Stimulated activated memory B cell treated with anti-CD40 and anti-IgM and Interleukin-4, amounts not matched to agents 10 μg/mL and 1 μg/mL and 100 μg/mL, for 72 hours (primary cell): ENCODE results near the gene THEM5.
A peak's percentile ranks its signal among the peaks of the same experiment; 100 is the strongest.

Experiments used
- ATAC-seq: fragments of 150-1000 bp; cut with Tn5 transposase; 2 replicates; pipeline ENCODE4 v1.10.0; 2021
- H3K27ac Mint-ChIP-seq: one replicate; pipeline ENCODE4 v1.8.0; 2022; ENCODE audit warnings: mild to moderate bottlenecking, mixed read lengths
- H3K27me3 Mint-ChIP-seq: one replicate; pipeline ENCODE4 v1.8.0; 2022; ENCODE audit warnings: mixed read lengths
- H3K36me3 Mint-ChIP-seq: one replicate; pipeline ENCODE4 v1.8.0; 2022; ENCODE audit warnings: mixed read lengths
- H3K4me1 Mint-ChIP-seq: one replicate; pipeline ENCODE4 v1.8.0; 2022; ENCODE audit warnings: mixed read lengths
- H3K4me3 Mint-ChIP-seq: one replicate; pipeline ENCODE4 v1.8.0; 2022; ENCODE audit warnings: mild to moderate bottlenecking, moderate library complexity, mixed read lengths
- H3K9me3 Mint-ChIP-seq: one replicate; pipeline ENCODE4 v1.8.0; 2022; ENCODE audit warnings: mixed read lengths

The THEM5 gene

GRCh38 chr1:151838222-151839081, 15.1 kb downstream of the THEM5 start:
- Mint-ChIP-seq H3K36me3 (no peaks in the 10 kb centered on the region), H3K9me3 (no peaks in the 10 kb centered on the region), H3K27ac (peak overlapping the region; percentile 88), H3K4me3 (peak overlapping the region; percentile 73), H3K27me3 (peaks cover 29% of the 10 kb centered on the region), H3K4me1 (peaks cover 39% of the 10 kb centered on the region)
- ATAC-seq: peak; percentile 59

DNA sequence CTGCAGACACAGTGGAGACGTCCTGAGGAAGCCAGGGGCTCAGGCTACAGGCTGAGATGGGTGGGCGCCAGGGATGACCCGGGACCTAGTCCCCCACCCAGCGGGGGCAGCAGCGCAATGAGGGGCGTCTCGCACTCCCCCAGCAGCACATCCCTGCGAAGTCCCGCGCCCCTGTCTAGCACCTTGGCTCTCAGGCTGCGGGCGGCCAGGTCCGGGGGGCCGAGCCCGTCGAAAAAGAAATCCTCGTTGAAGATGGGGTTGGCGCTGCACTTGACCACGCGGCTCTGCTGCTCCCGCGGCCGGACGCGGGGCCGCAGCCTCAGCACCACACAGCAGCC, 15.7 kb downstream of the THEM5 start:
- Mint-ChIP-seq H3K36me3 (no peaks in the 10 kb centered on the region), H3K9me3 (no peaks in the 10 kb centered on the region), H3K27ac (peak overlapping the region; percentile 88), H3K4me1 (peaks cover 35% of the 10 kb centered on the region), H3K4me3 (peak overlapping the region; percentile 84), H3K27me3 (peaks cover 29% of the 10 kb centered on the region)
- ATAC-seq: peak; percentile 2

DNA sequence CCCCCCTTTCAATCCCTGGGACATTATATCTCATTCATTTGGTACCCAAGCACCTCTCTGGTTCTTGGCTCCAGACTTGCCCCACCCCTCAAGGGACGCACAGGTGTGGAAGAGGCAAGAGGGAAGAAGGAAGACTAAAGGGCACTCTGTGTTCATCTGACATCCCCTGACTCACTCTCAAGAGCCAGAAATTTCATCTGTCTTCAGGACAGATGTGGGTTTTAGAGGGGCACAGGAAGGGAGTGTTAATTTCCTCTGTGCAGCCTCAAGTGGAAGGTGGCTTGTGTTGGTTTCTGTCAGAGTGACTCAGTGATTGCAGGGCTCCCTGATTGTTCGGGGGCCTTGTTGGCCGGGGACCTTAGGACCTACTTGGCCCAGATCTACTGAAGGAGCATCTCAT, 16.3 kb downstream of the THEM5 start:
- H3K27ac Mint-ChIP-seq: peak overlapping the region; percentile 88
- no peak for ATAC-seq
- H3K9me3 Mint-ChIP-seq: no peaks in the 10 kb centered on the region
- H3K4me3 Mint-ChIP-seq: peak overlapping the region; percentile 84
- peaks cover 35% of the 10 kb centered on the region for H3K4me1 Mint-ChIP-seq
- H3K36me3 Mint-ChIP-seq: no peaks in the 10 kb centered on the region
- H3K27me3 Mint-ChIP-seq: peaks cover 32% of the 10 kb centered on the region

GRCh38 chr1:151835596-151835995, 17.9 kb downstream of the THEM5 start:
- no peak for ATAC-seq
- H3K27ac Mint-ChIP-seq: no peak overlapping the region
- no peaks in the 10 kb centered on the region for H3K36me3 Mint-ChIP-seq
- H3K9me3 Mint-ChIP-seq: no peaks in the 10 kb centered on the region
- no peak overlapping the region for H3K4me3 Mint-ChIP-seq
- H3K4me1 Mint-ChIP-seq: peaks cover 40% of the 10 kb centered on the region
- H3K27me3 Mint-ChIP-seq: peaks cover 47% of the 10 kb centered on the region

DNA sequence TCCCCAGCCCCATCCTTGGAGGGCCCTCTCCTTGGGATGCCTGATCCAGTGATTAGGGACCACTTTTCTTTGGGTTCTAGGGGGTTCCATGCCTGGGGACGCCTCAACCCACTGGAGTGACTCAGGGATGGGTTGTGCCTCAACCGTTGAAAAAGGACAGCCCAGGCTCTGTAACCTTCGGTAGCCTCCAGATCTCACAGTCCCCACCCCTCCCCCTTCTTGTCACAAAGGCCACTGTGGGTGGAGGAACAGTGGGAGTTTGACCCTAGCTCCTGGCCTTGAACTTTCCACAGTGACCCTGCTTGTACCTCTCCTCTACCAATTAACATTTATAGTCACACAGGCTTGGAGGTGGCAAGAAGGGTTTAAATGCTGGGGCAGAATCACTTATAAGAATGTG, 19.3 kb downstream of the THEM5 start:
- Mint-ChIP-seq H3K27ac (no peak overlapping the region), H3K4me3 (no peak overlapping the region)
- ATAC-seq: no peak

DNA sequence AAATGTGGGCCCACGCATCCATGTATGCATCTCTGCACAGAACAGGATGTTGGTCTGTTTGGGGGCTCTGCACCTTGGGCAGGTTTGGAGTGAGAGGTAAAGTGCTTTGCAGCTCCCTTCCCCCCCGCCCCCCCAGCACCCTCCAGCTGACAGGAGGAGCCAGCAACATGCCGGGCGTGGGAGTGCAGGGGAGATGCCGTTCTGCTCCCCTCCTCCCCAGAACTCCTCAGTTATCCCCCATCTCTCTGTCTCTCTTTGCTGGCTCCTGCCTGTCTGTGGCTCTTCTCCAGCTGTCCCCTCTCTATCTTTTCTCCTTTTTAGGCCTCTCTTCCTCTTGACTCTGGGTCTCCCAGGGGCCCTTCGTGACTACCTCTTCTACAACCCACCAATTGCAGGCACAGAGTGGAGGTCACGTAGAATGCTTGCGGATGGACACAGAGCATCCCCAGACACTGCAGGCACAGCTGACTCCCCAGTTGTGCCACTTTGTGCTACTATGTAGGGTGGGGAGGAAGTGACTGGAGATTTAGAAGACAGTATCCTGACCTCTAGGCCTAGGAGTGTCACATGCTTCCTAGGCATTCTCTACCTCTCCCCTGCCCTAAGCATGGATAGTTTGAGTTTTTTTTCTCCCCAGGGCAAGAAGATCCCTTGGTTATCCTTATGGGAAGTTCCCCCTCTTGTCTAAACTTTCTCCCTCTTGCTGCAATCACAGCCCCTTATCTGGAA, 20.2 kb downstream of the THEM5 start:
- no peak for ATAC-seq
- peaks cover 34% of the 10 kb centered on the region for H3K4me1 Mint-ChIP-seq
- H3K9me3 Mint-ChIP-seq: no peaks in the 10 kb centered on the region
- no peak overlapping the region for H3K4me3 Mint-ChIP-seq
- H3K27ac Mint-ChIP-seq: no peak overlapping the region
- no peaks in the 10 kb centered on the region for H3K36me3 Mint-ChIP-seq
- peaks cover 52% of the 10 kb centered on the region for H3K27me3 Mint-ChIP-seq

More for the DNA sequence above, 19.3 kb downstream of the THEM5 start:
- Mint-ChIP-seq H3K27me3 (peaks cover 46% of the 10 kb centered on the region), H3K36me3 (no peaks in the 10 kb centered on the region), H3K4me1 (peaks cover 35% of the 10 kb centered on the region), H3K9me3 (no peaks in the 10 kb centered on the region)

- peaks cover 30% of the 10 kb centered on the region for H3K4me1 Mint-ChIP-seq
- H3K9me3 Mint-ChIP-seq: no peaks in the 10 kb centered on the region
- H3K4me3 Mint-ChIP-seq: no peak overlapping the region
- no peak for ATAC-seq
- H3K27me3 Mint-ChIP-seq: peaks cover 46% of the 10 kb centered on the region
- no peaks in the 10 kb centered on the region for H3K36me3 Mint-ChIP-seq
- no peak overlapping the region for H3K27ac Mint-ChIP-seq
Observed at GRCh38 chr1:151832318-151832980, 21.1 kb downstream of the THEM5 start.

GRCh38 chr1:151831605-151832004, 21.9 kb downstream of the THEM5 start, which contains the start of gene RORC:
TSS of gene RORC (minus strand) at chr1:151831802. CDS start at chr1:151831764, 38 bp downstream.
- ATAC-seq: no peak
- Mint-ChIP-seq H3K27me3 (peaks cover 38% of the 10 kb centered on the region), H3K4me1 (peaks cover 22% of the 10 kb centered on the region), H3K9me3 (no peaks in the 10 kb centered on the region), H3K4me3 (no peak within 1 kb of the TSS), H3K27ac (peak within 1 kb of the TSS; percentile 6), H3K36me3 (no peaks in the 10 kb centered on the region)

- peak overlapping the region; percentile 6 for H3K27ac Mint-ChIP-seq
- ATAC-seq: no peak
- peaks cover 18% of the 10 kb centered on the region for H3K4me1 Mint-ChIP-seq
- no peaks in the 10 kb centered on the region for H3K9me3 Mint-ChIP-seq
- H3K36me3 Mint-ChIP-seq: no peaks in the 10 kb centered on the region
- no peak overlapping the region for H3K4me3 Mint-ChIP-seq
- H3K27me3 Mint-ChIP-seq: peaks cover 34% of the 10 kb centered on the region
Observed at GRCh38 chr1:151831256-151831591, 22.3 kb downstream of the THEM5 start.

DNA sequence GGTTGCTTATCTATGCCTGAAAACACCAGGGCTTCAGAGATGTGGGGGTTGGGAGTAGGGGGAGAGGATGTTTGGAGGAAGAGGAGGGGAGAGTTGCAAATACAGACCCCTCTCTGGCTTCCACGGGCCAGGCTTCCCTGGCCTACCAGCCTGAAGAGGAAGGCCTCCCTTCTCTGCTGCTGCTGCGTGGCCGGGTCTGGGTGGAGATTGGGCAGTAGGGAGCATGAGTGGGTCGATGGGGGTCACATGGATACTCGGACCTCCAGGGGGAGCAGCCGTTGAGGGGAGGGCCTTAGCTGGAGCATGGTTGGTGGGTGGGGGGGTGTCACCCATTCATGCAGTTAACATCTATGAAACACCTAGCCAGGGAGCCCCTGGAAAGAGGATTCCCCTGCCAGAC, 23.5 kb downstream of the THEM5 start:
- H3K4me3 Mint-ChIP-seq: no peak overlapping the region
- H3K27ac Mint-ChIP-seq: no peak overlapping the region
- peaks cover 32% of the 10 kb centered on the region for H3K27me3 Mint-ChIP-seq

DNA sequence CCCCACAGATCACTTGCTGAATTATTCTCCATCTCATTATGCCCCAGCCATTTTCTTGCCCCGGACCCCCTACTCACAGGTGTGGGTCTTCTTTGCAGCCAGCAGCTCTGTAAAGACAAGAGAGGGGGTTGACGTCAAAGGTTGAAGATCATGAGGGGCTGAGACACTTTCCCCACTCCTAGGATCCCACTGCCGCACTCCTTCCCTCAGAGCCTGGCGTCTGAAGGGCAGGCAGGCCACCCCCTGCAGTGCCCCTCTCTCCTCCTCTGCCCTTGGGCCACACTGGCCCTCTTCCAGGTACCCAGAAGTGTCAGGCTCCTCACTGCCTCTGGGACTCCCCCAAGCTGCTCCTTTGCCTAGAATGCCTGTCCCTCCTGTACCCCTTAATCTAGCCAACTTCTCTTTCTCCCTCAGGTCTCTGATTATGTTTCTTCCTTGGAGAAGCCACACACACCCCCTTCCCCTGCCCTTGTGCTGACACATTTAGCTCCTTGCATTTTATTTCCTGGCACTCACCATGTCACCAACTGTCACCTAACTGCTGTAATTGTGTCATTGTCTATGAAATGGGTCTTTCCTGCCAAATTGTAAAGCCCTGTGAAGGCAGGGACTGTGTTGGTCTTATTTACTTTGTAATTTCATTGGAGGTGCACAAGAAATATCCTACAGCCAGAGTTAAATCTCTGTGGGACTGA, 24.0 kb downstream of the THEM5 start:
- ATAC-seq: no peak

More for the DNA sequence above, 23.5 kb downstream of the THEM5 start:
- H3K36me3 Mint-ChIP-seq: no peaks in the 10 kb centered on the region
- no peak for ATAC-seq
- H3K9me3 Mint-ChIP-seq: no peaks in the 10 kb centered on the region
- H3K4me1 Mint-ChIP-seq: peaks cover 17% of the 10 kb centered on the region

DNA sequence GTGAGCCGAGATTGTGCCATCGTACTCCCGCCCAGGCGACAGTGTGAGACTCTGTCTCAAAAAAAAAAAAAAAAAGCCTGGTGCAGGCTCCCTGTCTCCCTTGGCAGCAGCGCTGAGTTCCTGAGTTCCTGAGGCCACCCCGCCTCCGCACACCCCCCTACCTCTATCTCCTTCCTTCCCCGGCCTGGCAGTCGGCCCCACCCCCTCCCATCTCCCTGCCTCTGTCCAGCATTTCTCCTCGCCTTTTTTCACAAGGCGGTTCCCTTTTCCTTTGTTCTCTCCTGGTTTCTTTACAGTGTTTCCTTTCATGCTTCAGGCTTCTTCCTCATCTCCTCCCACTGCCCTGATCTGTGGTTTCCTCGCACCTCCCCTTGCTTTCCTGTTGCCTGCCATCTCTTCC, 24.6 kb downstream of the THEM5 start:
- Mint-ChIP-seq H3K36me3 (no peaks in the 10 kb centered on the region), H3K4me3 (no peak overlapping the region), H3K9me3 (no peaks in the 10 kb centered on the region), H3K4me1 (peaks cover 17% of the 10 kb centered on the region), H3K27me3 (peaks cover 41% of the 10 kb centered on the region), H3K27ac (no peak overlapping the region)
- no peak for ATAC-seq

More for the DNA sequence above, 24.0 kb downstream of the THEM5 start:
- Mint-ChIP-seq H3K4me1 (peaks cover 17% of the 10 kb centered on the region), H3K4me3 (no peak overlapping the region), H3K27ac (no peak overlapping the region), H3K27me3 (peaks cover 35% of the 10 kb centered on the region), H3K36me3 (no peaks in the 10 kb centered on the region), H3K9me3 (no peaks in the 10 kb centered on the region)

- Mint-ChIP-seq H3K27me3 (peaks cover 46% of the 10 kb centered on the region), H3K4me1 (peaks cover 17% of the 10 kb centered on the region), H3K27ac (no peak overlapping the region), H3K36me3 (no peaks in the 10 kb centered on the region), H3K4me3 (no peak overlapping the region), H3K9me3 (no peaks in the 10 kb centered on the region)
- no peak for ATAC-seq
Observed at GRCh38 chr1:151827853-151828252, 25.7 kb downstream of the THEM5 start.

- Mint-ChIP-seq H3K9me3 (no peaks in the 10 kb centered on the region), H3K4me1 (peaks cover 22% of the 10 kb centered on the region), H3K36me3 (no peaks in the 10 kb centered on the region), H3K27me3 (peaks cover 31% of the 10 kb centered on the region), H3K27ac (no peak overlapping the region), H3K4me3 (no peak overlapping the region)
- ATAC-seq: no peak
Observed at GRCh38 chr1:151825751-151826660, 27.5 kb downstream of the THEM5 start.
